H9 (cell line): ENCODE results near the gene OPN4. TPM values are rescaled to one million over a fixed set of nuclear protein-coding genes. Genes with fewer than 3 reads are reported as not detected.

Experiments
- DNase-seq: peaks from one replicate; pipeline ENCODE4 v3.0.0-alpha.2; 2017
- H2AFZ ChIP-seq: one replicate; pipeline ENCODE4 v1.6.1; 2013; ENCODE audit warnings: mild to moderate bottlenecking, low read length, control low read depth, moderate library complexity
- H2AK5ac ChIP-seq: 2 replicates; pipeline ENCODE4 v1.6.1; 2013; ENCODE audit warnings: low read length, control low read depth, mixed read lengths; ENCODE audit not compliant: insufficient read length
- H2BK120ac ChIP-seq: one replicate; pipeline ENCODE4 v1.6.1; 2013; ENCODE audit warnings: low read depth, mild to moderate bottlenecking, low read length, control low read depth, inconsistent platforms; ENCODE audit not compliant: poor library complexity, severe bottlenecking
- H2BK12ac ChIP-seq: 2 replicates; pipeline ENCODE4 v1.6.1; 2013; ENCODE audit warnings: low read length, control low read depth, mixed read lengths, low read depth; ENCODE audit not compliant: insufficient read length
- H2BK15ac ChIP-seq: 2 replicates; pipeline ENCODE4 v1.6.1; 2013; ENCODE audit warnings: low read depth, low read length, control low read depth
- H2BK20ac ChIP-seq: one replicate; pipeline ENCODE4 v1.6.1; 2013; ENCODE audit warnings: low read depth, mild to moderate bottlenecking, low read length, control low read depth, inconsistent platforms; ENCODE audit not compliant: poor library complexity, severe bottlenecking
- H2BK5ac ChIP-seq: 2 replicates; pipeline ENCODE4 v1.6.1; 2013; ENCODE audit warnings: low read length, control low read depth, mixed read lengths; ENCODE audit not compliant: insufficient read length
- H3K14ac ChIP-seq: 2 replicates; pipeline ENCODE4 v1.6.1; 2013; ENCODE audit warnings: low read length, control low read depth; ENCODE audit not compliant: insufficient read depth
- H3K18ac ChIP-seq: 2 replicates; pipeline ENCODE4 v1.6.1; 2013; ENCODE audit warnings: low read depth, mild to moderate bottlenecking, mixed read lengths, low read length, control low read depth; ENCODE audit not compliant: insufficient read length
- H3K23ac ChIP-seq: 2 replicates; pipeline ENCODE4 v1.6.1; 2013; ENCODE audit warnings: low read length, control low read depth, mixed read lengths, low read depth; ENCODE audit not compliant: insufficient read length
- H3K23me2 ChIP-seq: 2 replicates; pipeline ENCODE4 v1.6.1; 2013; ENCODE audit warnings: low read depth, mild to moderate bottlenecking, mixed read lengths, low read length, control low read depth; ENCODE audit not compliant: insufficient read length, poor library complexity, severe bottlenecking
- H3K27ac ChIP-seq: 2 replicates; pipeline ENCODE4 v1.5.1; 2013; ENCODE audit warnings: low read length, control low read depth, mixed read lengths, low read depth; ENCODE audit not compliant: insufficient read length
- H3K27me3 ChIP-seq: 2 replicates; pipeline ENCODE4 v1.6.1; 2013; ENCODE audit warnings: low read length, control low read depth, inconsistent platforms; ENCODE audit not compliant: insufficient read depth
- H3K4ac ChIP-seq: 2 replicates; pipeline ENCODE4 v1.6.1; 2013; ENCODE audit warnings: low read depth, mild to moderate bottlenecking, control low read depth, inconsistent platforms, low read length, moderate library complexity
- H3K4me1 ChIP-seq: 2 replicates; pipeline ENCODE4 v1.6.1; 2013; ENCODE audit warnings: low read length, control low read depth, inconsistent platforms; ENCODE audit not compliant: insufficient read depth
- H3K4me2 ChIP-seq: 2 replicates; pipeline ENCODE4 v1.6.1; 2013; ENCODE audit warnings: low read length, control low read depth, mixed read lengths; ENCODE audit not compliant: insufficient read length, insufficient read depth
- H3K56ac ChIP-seq: 2 replicates; pipeline ENCODE4 v1.6.1; 2013; ENCODE audit warnings: low read depth, mild to moderate bottlenecking, mixed read lengths, low read length, control low read depth; ENCODE audit not compliant: insufficient read length
- H3K79me1 ChIP-seq: 2 replicates; pipeline ENCODE4 v1.6.1; 2013; ENCODE audit warnings: low read depth, mild to moderate bottlenecking, moderate library complexity, low read length, control low read depth, inconsistent platforms; ENCODE audit not compliant: insufficient read depth, poor library complexity, severe bottlenecking
- H3K79me2 ChIP-seq: 2 replicates; pipeline ENCODE4 v1.6.1; 2013; ENCODE audit warnings: low read length, control low read depth, inconsistent platforms; ENCODE audit not compliant: insufficient read depth
- H3K9ac ChIP-seq: 2 replicates; pipeline ENCODE4 v1.6.1; 2013; ENCODE audit warnings: low read length, control low read depth, mixed read lengths; ENCODE audit not compliant: insufficient read length; ENCODE audit errors: extremely low read depth
- H3K9me3 ChIP-seq: one replicate; pipeline ENCODE4 v1.6.1; 2013; ENCODE audit warnings: low read depth, low read length, inconsistent platforms; ENCODE audit not compliant: control insufficient read depth
- H3T11ph ChIP-seq: one replicate; pipeline ENCODE4 v1.6.1; 2013; ENCODE audit warnings: mild to moderate bottlenecking, low read length, control low read depth, inconsistent platforms
- H4K20me1 ChIP-seq: one replicate; pipeline ENCODE4 v1.6.1; 2013; ENCODE audit not compliant: control insufficient read depth, insufficient read length, insufficient read depth
- H4K5ac ChIP-seq: 2 replicates; pipeline ENCODE4 v1.6.1; 2013; ENCODE audit warnings: low read depth, mild to moderate bottlenecking, mixed read lengths, low read length, control low read depth; ENCODE audit not compliant: insufficient read length
- H4K8ac ChIP-seq: replicated peaks from 2 replicates; pipeline ENCODE4 v1.6.1; 2013; ENCODE audit warnings: low read length, control low read depth, mixed read lengths, low read depth; ENCODE audit not compliant: insufficient read length
- H4K91ac ChIP-seq: 2 replicates; pipeline ENCODE4 v1.6.1; 2013; ENCODE audit warnings: low read depth, mild to moderate bottlenecking, moderate library complexity, mixed read lengths, low read length, control low read depth; ENCODE audit not compliant: insufficient read length
- H3K27ac Mint-ChIP-seq, 3 experiments: 2 replicates in 2 of 3; 3 replicates in 1 of 3; pipeline ENCODE4 v1.8.0; 2020 to 2021; ENCODE audit warnings: mixed read lengths in 3 of 3, mild to moderate bottlenecking in 1 of 3, moderate library complexity in 1 of 3
- H3K27me3 Mint-ChIP-seq: 2 replicates; pipeline ENCODE4 v1.8.0; 2021; ENCODE audit warnings: low read depth, mild to moderate bottlenecking, moderate library complexity, mixed read lengths
- H3K36me3 Mint-ChIP-seq, 3 experiments: 2 replicates in 2 of 3; 3 replicates in 1 of 3; pipeline ENCODE4 v1.8.0; 2020 to 2021; ENCODE audit warnings: low read depth in 3 of 3, mixed read lengths in 3 of 3; ENCODE audit not compliant: insufficient read depth in 1 of 3
- H3K4me1 Mint-ChIP-seq, 2 experiments: 2 replicates each; pipeline ENCODE4 v1.8.0; 2020; ENCODE audit warnings: mixed read lengths in 2 of 2
- H3K4me3 Mint-ChIP-seq, 2 experiments: 2 replicates in 1 of 2; 3 replicates in 1 of 2; pipeline ENCODE4 v1.8.0; 2020 to 2021; ENCODE audit warnings: mild to moderate bottlenecking in 2 of 2, mixed read lengths in 2 of 2, moderate library complexity in 1 of 2
- H3K9me3 Mint-ChIP-seq, 2 experiments: 2 replicates in 1 of 2; 3 replicates in 1 of 2; pipeline ENCODE4 v1.8.0; 2020; ENCODE audit warnings: mild to moderate bottlenecking in 2 of 2, mixed read lengths in 2 of 2, moderate library complexity in 1 of 2
- CTCF ChIP-seq: fragments of 200-600 bp; sonication (generic); conservative IDR thresholded peaks from 3 replicates; pipeline ENCODE4 v1.8.0; 2021; ENCODE audit warnings: antibody characterized with exemption, mild to moderate bottlenecking
- WGBS: extraction: QIAGEN DNeasy Blood & Tissue Kit; methylation state at CpG from one replicate; pipeline ENCODE4 v1.1.7; 2013; ENCODE audit warnings: missing lambda C conversion rate, low lambda C conversion rate, mixed read lengths; ENCODE audit not compliant: insufficient read length; ENCODE audit errors: extremely low coverage; 5-methylcytosine and 5-hydroxymethylcytosine counted together
- total RNA-seq: library from RNA; stranded (reverse); gene quantifications from 2 replicates; pipeline ENCODE4 v1.2.1, GENCODE V29; 2021

Gene OPN4
- total RNA-seq, 1 experiment from 2014 or later = not detected

GRCh38 chr10:86647773-86648703 is 6.3 kb upstream of the OPN4 start:
- H3K27me3 ChIP-seq = no peaks in the 10 kb centered on the region
- H4K20me1 ChIP-seq = no peaks in the 10 kb centered on the region
- H2AK5ac ChIP-seq = no peak overlapping the region
- H2AFZ ChIP-seq = no peak overlapping the region
- no peak overlapping the region for H3K14ac ChIP-seq
- no peak overlapping the region for H2BK12ac ChIP-seq
- no peak overlapping the region for H3K27ac ChIP-seq
- no peak overlapping the region for H3K23ac ChIP-seq
- no peaks in the 10 kb centered on the region for H3K23me2 ChIP-seq
- WGBS = no CpG with 5 or more reads among the region's 13 CpGs
- H3K18ac ChIP-seq = no peak overlapping the region
- no peak for TF ChIP-seq CTCF
- H3K4me1 Mint-ChIP-seq = peaks cover 13 to 15% of the 10 kb centered on the region in 2 experiments
- no peak overlapping the region for H3K9ac ChIP-seq
- H3K79me1 ChIP-seq = no peaks in the 10 kb centered on the region
- H2BK120ac ChIP-seq = no peak overlapping the region
- no peak overlapping the region for H2BK5ac ChIP-seq
- no peak overlapping the region for H2BK20ac ChIP-seq
- no peak overlapping the region for H4K91ac ChIP-seq
- no peaks in the 10 kb centered on the region for H3K79me2 ChIP-seq
- no peaks in the 10 kb centered on the region for H3K9me3 ChIP-seq
- H3K27ac Mint-ChIP-seq = no peak overlapping the region
- H3K4ac ChIP-seq = no peak overlapping the region
- DNase-seq = no peak
- H3K56ac ChIP-seq = no peak overlapping the region
- no peak overlapping the region for H3K4me3 Mint-ChIP-seq
- no peak overlapping the region for H4K8ac ChIP-seq
- no peaks in the 10 kb centered on the region for H3K4me1 ChIP-seq
- no peaks in the 10 kb centered on the region for H3K27me3 Mint-ChIP-seq
- H2BK15ac ChIP-seq = no peak overlapping the region
- H3T11ph ChIP-seq = no peak overlapping the region
- H3K9me3 Mint-ChIP-seq = no peaks in the 10 kb centered on the region; a peak in 1 of 5 replicates
- H3K4me2 ChIP-seq = no peak overlapping the region
- H4K5ac ChIP-seq = no peak overlapping the region
- no peaks in the 10 kb centered on the region for H3K36me3 Mint-ChIP-seq
